Measurements from ENCODE around the gene NSG1. TPM values are rescaled to one million over a fixed set of nuclear protein-coding genes. Genes with fewer than 3 reads are reported as not detected.

NSG1 gene
- total and polyA plus RNA-seq, 2 of the 4 experiments (the other 2 are of a cell fraction): 0.72 to 1.6 TPM

GRCh38 chr4:4423706-4424498 lies 37.0 kb downstream of the NSG1 start:
- DNase-seq (no peak), ATAC-seq (ENCODE audit: low read depth) (no peak)
- Histone ChIP-seq H3K4me3 (ENCODE audit: insufficient read depth, low read depth, low read length) (no peak overlapping the region), H4K8ac (ENCODE audit: low read depth in 2 of 2, low read length in 2 of 2) (no peak overlapping the region), H4K20me1 (ENCODE audit: insufficient read depth, low read length) (no peaks in the 10 kb centered on the region), H3K9ac (ENCODE audit: low read depth, low read length) (no peak overlapping the region), H2BK15ac (ENCODE audit: low read depth, low read length) (no peak overlapping the region), H3K9me1 (ENCODE audit: insufficient read depth, low read length) (peaks cover 7% of the 10 kb centered on the region; the same call in 1 of the 2 replicates), H2BK120ac (ENCODE audit: low read depth, low read length) (no peak overlapping the region), H3K14ac (replicated peaks; ENCODE audit: low read depth, low read length) (no peak overlapping the region), H3K9me3 (ENCODE audit: control insufficient read depth, insufficient read depth, low read length) (no peaks in the 10 kb centered on the region), H2AFZ (replicated peaks; ENCODE audit: low read length, poor library complexity) (no peak overlapping the region), H3K4ac (ENCODE audit: low read depth, low read length) (no peak overlapping the region), H3K36me3 (ENCODE audit: control insufficient read depth, insufficient read depth, low read length) (peaks cover 32% of the 10 kb centered on the region), H2AK5ac (ENCODE audit: low read depth, low read length) (no peak overlapping the region), H2BK5ac (ENCODE audit: low read depth, low read length, poor library complexity, severe bottlenecking) (no peak overlapping the region), H3K23ac (ENCODE audit: low read depth, low read length) (no peak overlapping the region), H3K4me2 (ENCODE audit: low read depth, low read length) (no peak overlapping the region), H4K5ac (ENCODE audit: low read depth, low read length) (no peak overlapping the region), H3K4me1 (ENCODE audit: control insufficient read depth, insufficient read depth, low read length) (peaks cover 4% of the 10 kb centered on the region; the same call in 1 of the 2 replicates), H2BK20ac (ENCODE audit: low read depth, low read length) (no peak overlapping the region), H2AK9ac (replicated peaks; ENCODE audit: low read depth, low read length, poor library complexity) (no peak overlapping the region), H3K56ac (ENCODE audit: extremely low read depth, insufficient read depth, low read length) (no peak overlapping the region), H3K27me3 (ENCODE audit: control insufficient read depth, insufficient read depth, low read length) (no peaks in the 10 kb centered on the region), H3K18ac (ENCODE audit: low read depth, low read length) (no peak overlapping the region), H3K79me1 (ENCODE audit: low read depth in 1 of 2, low read length in 2 of 2) (0 out of 4 replicates have a peak, but pooled peaks cover 2 to 4% of the 10 kb centered on the region in 2 experiments), H4K91ac (ENCODE audit: insufficient read depth, low read depth, low read length) (no peak overlapping the region), H3K27ac (ENCODE audit: insufficient read depth, low read length) (no peak overlapping the region)
- ChIA-PET CTCF (no interaction called here), POLR2A (ENCODE audit: unreplicated experiment) (interaction anchor here (0.6 kb wide), 1 partner anchor 18 kb away, joined by 12 read pairs; no protein-coding TSS in a partner anchor)
- TF ChIP-seq BHLHE40 (IDR thresholded peaks at IDR 0.05; ENCODE audit: low read depth, low read length): no peak
- no peak for TF ChIP-seq CEBPB (IDR thresholded peaks at IDR 0.05; ENCODE audit: low read depth, low read length)
- no peak for TF ChIP-seq MXI1 (IDR thresholded peaks at IDR 0.05; ENCODE audit: borderline replicate concordance, low read depth, low read length)
- no peak for TF ChIP-seq POLR2A (IDR thresholded peaks at IDR 0.05; ENCODE audit: low read depth, low read length)
- no peak for TF ChIP-seq ELK1 (IDR thresholded peaks at IDR 0.05; ENCODE audit: borderline replicate concordance, low read depth, low read length)
- no peak for TF ChIP-seq RCOR1 (IDR thresholded peaks at IDR 0.05; ENCODE audit: insufficient replicate concordance, low read length)
- TF ChIP-seq FOS (IDR thresholded peaks at IDR 0.05; ENCODE audit: low read depth, low read length): no peak
- TF ChIP-seq SMC3 (IDR thresholded peaks at IDR 0.05; ENCODE audit: low read depth, low read length): no peak
- no peak for TF ChIP-seq RAD21 (IDR thresholded peaks at IDR 0.05; ENCODE audit: low read length)
- TF ChIP-seq NFE2L2 (IDR thresholded peaks at IDR 0.05; ENCODE audit: low read depth, low read length): no peak
- intact Hi-C loops (cut with micrococcal nuclease) (no loop called here), in situ Hi-C loops (cut with MboI; ENCODE audit: low sequenced_read_pairs) (no loop called here), dilution Hi-C loops (cut with HindIII; ENCODE audit: low sequenced_read_pairs, unreplicated experiment) (no loop called here)
- WGBS, 2 experiments (ENCODE audit: extremely low coverage in 2 of 2, insufficient read length in 1 of 2): 80% methylated on average over 2 of the region's 9 CpGs; no CpG with 5 or more reads in 1 of the 2 experiments
- no TSS peak for BruUV-seq (replicated peaks)
